TTC549 (cell line): ENCODE measurements around the gene CENPP.
A peak's percentile ranks its signal among the peaks of the same experiment; 100 is the strongest.

ENCODE experiments used
- FAIRE-seq: peaks from 2 replicates; lab custom pipeline; 2012; peaks lifted over from hg19 to GRCh38; lab: Jason Lieb, UNC

Gene CENPP

GRCh38 chr9:92426501-92427145 is 100.9 kb downstream of the CENPP start:
- no peak for FAIRE-seq

- FAIRE-seq: no peak
Measured at GRCh38 chr9:92429836-92430235, 104.1 kb downstream of the CENPP start.

GRCh38 chr9:92432350-92432749 is 106.6 kb downstream of the CENPP start:
- FAIRE-seq: no peak

- FAIRE-seq: no peak
Measured at GRCh38 chr9:92432972-92433548, 107.3 kb downstream of the CENPP start.

GRCh38 chr9:92435263-92435662 is 109.5 kb downstream of the CENPP start:
- FAIRE-seq: no peak

- peak; percentile 84 for FAIRE-seq
Measured at GRCh38 chr9:92438900-92439526, 113.3 kb downstream of the CENPP start.

- no peak for FAIRE-seq
Measured at GRCh38 chr9:92439921-92440750, 114.4 kb downstream of the CENPP start.

GRCh38 chr9:92440751-92441046 is 114.9 kb downstream of the CENPP start:
- no peak for FAIRE-seq

- FAIRE-seq: no peak
Measured at GRCh38 chr9:92444841-92445240, 119.1 kb downstream of the CENPP start.

GRCh38 chr9:92446536-92446935 is 120.8 kb downstream of the CENPP start:
- FAIRE-seq: no peak

- no peak for FAIRE-seq
Measured at GRCh38 chr9:92455217-92455616, 129.5 kb downstream of the CENPP start.

GRCh38 chr9:92457576-92457975 is 131.8 kb downstream of the CENPP start:
- no peak for FAIRE-seq

GRCh38 chr9:92463387-92463786 is 137.6 kb downstream of the CENPP start:
- FAIRE-seq: no peak

GRCh38 chr9:92463984-92464383 is 138.2 kb downstream of the CENPP start:
- no peak for FAIRE-seq

- no peak for FAIRE-seq
Measured at GRCh38 chr9:92467041-92467440, 141.3 kb downstream of the CENPP start.

GRCh38 chr9:92467511-92467910 is 141.8 kb downstream of the CENPP start:
- no peak for FAIRE-seq

- no peak for FAIRE-seq
Measured at GRCh38 chr9:92468206-92468605, 142.5 kb downstream of the CENPP start.

GRCh38 chr9:92474587-92474986 is 148.8 kb downstream of the CENPP start:
- FAIRE-seq: no peak

- FAIRE-seq: no peak
Measured at GRCh38 chr9:92476962-92477361, 151.2 kb downstream of the CENPP start.

GRCh38 chr9:92478783-92479182 is 153.0 kb downstream of the CENPP start:
- no peak for FAIRE-seq

- no peak for FAIRE-seq
Measured at GRCh38 chr9:92479346-92479745, 153.6 kb downstream of the CENPP start.

GRCh38 chr9:92480291-92480771 is 154.6 kb downstream of the CENPP start:
- no peak for FAIRE-seq
